HS-5 (cell line): ENCODE results near the gene PDLIM4.

Experiments used
- DNase-seq: peaks from one replicate; pipeline ENCODE4 v3.0.0-alpha.2; 2012; ENCODE audit warnings: low read depth

PDLIM4 gene

GRCh38 chr5:132267166-132267739, 9.8 kb downstream of the PDLIM4 start:
- DNase-seq = no peak

- DNase-seq = no peak
Observed at GRCh38 chr5:132267931-132268768, 10.7 kb downstream of the PDLIM4 start.

- no peak for DNase-seq
Observed at GRCh38 chr5:132268769-132269551, 11.5 kb downstream of the PDLIM4 start.

- no peak for DNase-seq
Observed at GRCh38 chr5:132269635-132270334, 12.3 kb downstream of the PDLIM4 start.

GRCh38 chr5:132270335-132270665, 12.8 kb downstream of the PDLIM4 start:
- DNase-seq = no peak

GRCh38 chr5:132270706-132271105, 13.2 kb downstream of the PDLIM4 start:
- DNase-seq = no peak

GRCh38 chr5:132271251-132272246, 14.1 kb downstream of the PDLIM4 start:
- no peak for DNase-seq

- no peak for DNase-seq
Observed at GRCh38 chr5:132272311-132273210, 15.1 kb downstream of the PDLIM4 start.

- no peak for DNase-seq
Observed at GRCh38 chr5:132273631-132274030, 16.1 kb downstream of the PDLIM4 start.

GRCh38 chr5:132274050-132274792, 16.7 kb downstream of the PDLIM4 start:
- no peak for DNase-seq

- no peak for DNase-seq
Observed at GRCh38 chr5:132275367-132276220, 18.1 kb downstream of the PDLIM4 start.

- no peak for DNase-seq
Observed at GRCh38 chr5:132277256-132277655, 19.8 kb downstream of the PDLIM4 start.

- no peak for DNase-seq
Observed at GRCh38 chr5:132277971-132278853, 20.7 kb downstream of the PDLIM4 start.

GRCh38 chr5:132279801-132280200, 22.3 kb downstream of the PDLIM4 start:
- no peak for DNase-seq

- no peak for DNase-seq
Observed at GRCh38 chr5:132280371-132281240, 23.1 kb downstream of the PDLIM4 start.

- no peak for DNase-seq
Observed at GRCh38 chr5:132281856-132282614, 24.5 kb downstream of the PDLIM4 start.
